Measurements from ENCODE around the gene MS4A4A.

Gene MS4A4A

GRCh38 chr11:60280412-60280811 lies at the start of gene MS4A4A:
Gene MS4A4A (plus strand): TSS chr11:60280666. CDS start chr11:60280676, 10 bp downstream.
- Histone ChIP-seq H3K36me3 (ENCODE audit: control insufficient read depth in 2 of 2, insufficient read depth in 2 of 2, low read length in 2 of 2) (no peaks in the 10 kb centered on the region), H3K27me3 (ENCODE audit: control insufficient read depth in 2 of 2, insufficient read depth in 2 of 2, low read length in 2 of 2) (no peaks in the 10 kb centered on the region), H3K9me3 (ENCODE audit: control insufficient read depth in 2 of 2, low read length in 2 of 2) (no peaks in the 10 kb centered on the region), H3K27ac (ENCODE audit: low read depth in 2 of 2, low read length in 2 of 2) (peak within 1 kb of the TSS; percentile 38), H3K4me3 (ENCODE audit: low read length in 2 of 2) (peak within 1 kb of the TSS in 1 of 2 donors; percentile 15), H3K4me1 (ENCODE audit: control insufficient read depth in 2 of 2, insufficient read depth in 2 of 2, low read length in 2 of 2) (no peaks in the 10 kb centered on the region), H3K9ac (ENCODE audit: low read depth in 1 of 2, low read length in 2 of 2) (peak within 1 kb of the TSS in 1 of 2 donors; percentile 2)

- Histone ChIP-seq H3K36me3 (ENCODE audit: control insufficient read depth in 2 of 2, insufficient read depth in 2 of 2, low read length in 2 of 2) (no peaks in the 10 kb centered on the region), H3K4me3 (ENCODE audit: low read length in 2 of 2) (no peak overlapping the region), H3K9me3 (ENCODE audit: control insufficient read depth in 2 of 2, low read length in 2 of 2) (no peaks in the 10 kb centered on the region), H3K4me1 (ENCODE audit: control insufficient read depth in 2 of 2, insufficient read depth in 2 of 2, low read length in 2 of 2) (no peaks in the 10 kb centered on the region), H3K27ac (ENCODE audit: low read depth in 2 of 2, low read length in 2 of 2) (no peak overlapping the region), H3K27me3 (ENCODE audit: control insufficient read depth in 2 of 2, insufficient read depth in 2 of 2, low read length in 2 of 2) (no peaks in the 10 kb centered on the region), H3K9ac (ENCODE audit: low read depth in 1 of 2, low read length in 2 of 2) (no peak overlapping the region)
Observed at GRCh38 chr11:60230681-60231080, 49.8 kb upstream of the MS4A4A start.

GRCh38 chr11:60235321-60235720 lies 45.1 kb upstream of the MS4A4A start:
- H3K9ac ChIP-seq (ENCODE audit: low read depth in 1 of 2, low read length in 2 of 2): no peak overlapping the region
- H3K4me3 ChIP-seq (ENCODE audit: low read length in 2 of 2): no peak overlapping the region
- H3K4me1 ChIP-seq (ENCODE audit: control insufficient read depth in 2 of 2, insufficient read depth in 2 of 2, low read length in 2 of 2): no peaks in the 10 kb centered on the region
- H3K36me3 ChIP-seq (ENCODE audit: control insufficient read depth in 2 of 2, insufficient read depth in 2 of 2, low read length in 2 of 2): no peaks in the 10 kb centered on the region
- no peaks in the 10 kb centered on the region for H3K9me3 ChIP-seq (ENCODE audit: control insufficient read depth in 2 of 2, low read length in 2 of 2)
- no peak overlapping the region for H3K27ac ChIP-seq (ENCODE audit: low read depth in 2 of 2, low read length in 2 of 2)
- H3K27me3 ChIP-seq (ENCODE audit: control insufficient read depth in 2 of 2, insufficient read depth in 2 of 2, low read length in 2 of 2): no peaks in the 10 kb centered on the region

GRCh38 chr11:60240662-60241061 lies 39.8 kb upstream of the MS4A4A start:
- no peaks in the 10 kb centered on the region for H3K9me3 ChIP-seq (ENCODE audit: control insufficient read depth in 2 of 2, low read length in 2 of 2)
- no peaks in the 10 kb centered on the region for H3K4me1 ChIP-seq (ENCODE audit: control insufficient read depth in 2 of 2, insufficient read depth in 2 of 2, low read length in 2 of 2)
- H3K36me3 ChIP-seq (ENCODE audit: control insufficient read depth in 2 of 2, insufficient read depth in 2 of 2, low read length in 2 of 2): no peaks in the 10 kb centered on the region
- H3K9ac ChIP-seq (ENCODE audit: low read depth in 1 of 2, low read length in 2 of 2): no peak overlapping the region
- H3K27ac ChIP-seq (ENCODE audit: low read depth in 2 of 2, low read length in 2 of 2): no peak overlapping the region
- H3K27me3 ChIP-seq (ENCODE audit: control insufficient read depth in 2 of 2, insufficient read depth in 2 of 2, low read length in 2 of 2): peaks cover 0 to 2% of the 10 kb centered on the region in 2 donors
- H3K4me3 ChIP-seq (ENCODE audit: low read length in 2 of 2): no peak overlapping the region

GRCh38 chr11:60241786-60242185 lies 38.7 kb upstream of the MS4A4A start:
- H3K4me3 ChIP-seq (ENCODE audit: low read length in 2 of 2): no peak overlapping the region
- H3K27ac ChIP-seq (ENCODE audit: low read depth in 2 of 2, low read length in 2 of 2): no peak overlapping the region

GRCh38 chr11:60242740-60243239 lies 37.7 kb upstream of the MS4A4A start, which contains the start of gene MS4A4E:
Gene MS4A4E (minus strand): TSS chr11:60243137. CDS start chr11:60230055, 13,082 bp downstream.
- H3K27ac ChIP-seq (ENCODE audit: low read depth in 2 of 2, low read length in 2 of 2): no peak within 1 kb of the TSS
- no peaks in the 10 kb centered on the region for H3K36me3 ChIP-seq (ENCODE audit: control insufficient read depth in 2 of 2, insufficient read depth in 2 of 2, low read length in 2 of 2)
- H3K27me3 ChIP-seq (ENCODE audit: control insufficient read depth in 2 of 2, insufficient read depth in 2 of 2, low read length in 2 of 2): peaks cover 0 to 2% of the 10 kb centered on the region in 2 donors
- H3K4me1 ChIP-seq (ENCODE audit: control insufficient read depth in 2 of 2, insufficient read depth in 2 of 2, low read length in 2 of 2): no peaks in the 10 kb centered on the region
- H3K4me3 ChIP-seq (ENCODE audit: low read length in 2 of 2): no peak within 1 kb of the TSS
- no peaks in the 10 kb centered on the region for H3K9me3 ChIP-seq (ENCODE audit: control insufficient read depth in 2 of 2, low read length in 2 of 2)
- no peak within 1 kb of the TSS for H3K9ac ChIP-seq (ENCODE audit: low read depth in 1 of 2, low read length in 2 of 2)

More at GRCh38 chr11:60241786-60242185, 38.7 kb upstream of the MS4A4A start:
- H3K4me1 ChIP-seq (ENCODE audit: control insufficient read depth in 2 of 2, insufficient read depth in 2 of 2, low read length in 2 of 2): no peaks in the 10 kb centered on the region
- H3K9ac ChIP-seq (ENCODE audit: low read depth in 1 of 2, low read length in 2 of 2): no peak overlapping the region
- H3K36me3 ChIP-seq (ENCODE audit: control insufficient read depth in 2 of 2, insufficient read depth in 2 of 2, low read length in 2 of 2): no peaks in the 10 kb centered on the region
- no peaks in the 10 kb centered on the region for H3K9me3 ChIP-seq (ENCODE audit: control insufficient read depth in 2 of 2, low read length in 2 of 2)
- peaks cover 0 to 2% of the 10 kb centered on the region in 2 donors for H3K27me3 ChIP-seq (ENCODE audit: control insufficient read depth in 2 of 2, insufficient read depth in 2 of 2, low read length in 2 of 2)

GRCh38 chr11:60251485-60252212 lies 28.8 kb upstream of the MS4A4A start:
- H3K36me3 ChIP-seq (ENCODE audit: control insufficient read depth in 2 of 2, insufficient read depth in 2 of 2, low read length in 2 of 2): no peaks in the 10 kb centered on the region
- H3K27me3 ChIP-seq (ENCODE audit: control insufficient read depth in 2 of 2, insufficient read depth in 2 of 2, low read length in 2 of 2): no peaks in the 10 kb centered on the region
- no peaks in the 10 kb centered on the region for H3K4me1 ChIP-seq (ENCODE audit: control insufficient read depth in 2 of 2, insufficient read depth in 2 of 2, low read length in 2 of 2)
- no peaks in the 10 kb centered on the region for H3K9me3 ChIP-seq (ENCODE audit: control insufficient read depth in 2 of 2, low read length in 2 of 2)
- H3K9ac ChIP-seq (ENCODE audit: low read depth in 1 of 2, low read length in 2 of 2): no peak overlapping the region
- no peak overlapping the region for H3K4me3 ChIP-seq (ENCODE audit: low read length in 2 of 2)
- peak overlapping the region; percentile 12 to 35 for H3K27ac ChIP-seq (ENCODE audit: low read depth in 2 of 2, low read length in 2 of 2)

- H3K9ac ChIP-seq (ENCODE audit: low read depth in 1 of 2, low read length in 2 of 2): no peak overlapping the region
- H3K27ac ChIP-seq (ENCODE audit: low read depth in 2 of 2, low read length in 2 of 2): peak overlapping the region; percentile 12 to 35
- no peaks in the 10 kb centered on the region for H3K27me3 ChIP-seq (ENCODE audit: control insufficient read depth in 2 of 2, insufficient read depth in 2 of 2, low read length in 2 of 2)
- H3K36me3 ChIP-seq (ENCODE audit: control insufficient read depth in 2 of 2, insufficient read depth in 2 of 2, low read length in 2 of 2): no peaks in the 10 kb centered on the region
- no peak overlapping the region for H3K4me3 ChIP-seq (ENCODE audit: low read length in 2 of 2)
- no peaks in the 10 kb centered on the region for H3K4me1 ChIP-seq (ENCODE audit: control insufficient read depth in 2 of 2, insufficient read depth in 2 of 2, low read length in 2 of 2)
- no peaks in the 10 kb centered on the region for H3K9me3 ChIP-seq (ENCODE audit: control insufficient read depth in 2 of 2, low read length in 2 of 2)
Observed at GRCh38 chr11:60252213-60253108, 28.0 kb upstream of the MS4A4A start.

- Histone ChIP-seq H3K4me3 (ENCODE audit: low read length in 2 of 2) (no peak overlapping the region), H3K9ac (ENCODE audit: low read depth in 1 of 2, low read length in 2 of 2) (no peak overlapping the region), H3K27me3 (ENCODE audit: control insufficient read depth in 2 of 2, insufficient read depth in 2 of 2, low read length in 2 of 2) (no peaks in the 10 kb centered on the region), H3K36me3 (ENCODE audit: control insufficient read depth in 2 of 2, insufficient read depth in 2 of 2, low read length in 2 of 2) (no peaks in the 10 kb centered on the region), H3K4me1 (ENCODE audit: control insufficient read depth in 2 of 2, insufficient read depth in 2 of 2, low read length in 2 of 2) (no peaks in the 10 kb centered on the region), H3K27ac (ENCODE audit: low read depth in 2 of 2, low read length in 2 of 2) (no peak overlapping the region), H3K9me3 (ENCODE audit: control insufficient read depth in 2 of 2, low read length in 2 of 2) (no peaks in the 10 kb centered on the region)
Observed at GRCh38 chr11:60257956-60258722, 22.3 kb upstream of the MS4A4A start.
